Spleen (tissue), 11 donors: ENCODE results near the gene NFRKB. TPM values are rescaled to one million over a fixed set of nuclear protein-coding genes. Genes with fewer than 3 reads are reported as not detected.

Experiments
- DNase-seq: peaks from one replicate; pipeline ENCODE4 v3.0.0-alpha.2; 2020
- H3K27ac ChIP-seq, 8 donors: fragments of 200-600 bp; sonication (generic) in 7 of 8; 1 replicate in 4 of 8; 2 replicates in 4 of 8; pipeline versions ENCODE4 v1.5.0 to v1.8.0; 2016 to 2021; ENCODE audit warnings: inconsistent platforms in 4 of 8, mild to moderate bottlenecking in 4 of 8, moderate library complexity in 1 of 8
- H3K27me3 ChIP-seq, 7 donors: fragments of 200-600 bp; sonication (generic) in 6 of 7; replicated peaks in 1 of 7; 1 replicate in 4 of 7; 2 replicates in 3 of 7; pipeline versions ENCODE4 v1.5.0 to v1.8.0; 2016 to 2021; ENCODE audit warnings: inconsistent platforms in 3 of 7, mild to moderate bottlenecking in 1 of 7
- H3K36me3 ChIP-seq, 6 donors: fragments of 200-600 bp; sonication (generic) in 5 of 6; 1 replicate in 4 of 6; 2 replicates in 2 of 6; pipeline versions ENCODE4 v1.5.0 to v1.8.0; 2016 to 2021; ENCODE audit warnings: inconsistent platforms in 2 of 6
- H3K4me1 ChIP-seq, 6 donors: fragments of 200-600 bp; sonication (generic) in 5 of 6; 1 replicate in 3 of 6; 2 replicates in 3 of 6; pipeline versions ENCODE4 v1.5.0 to v1.8.0; 2016 to 2021; ENCODE audit warnings: inconsistent platforms in 3 of 6
- H3K4me3 ChIP-seq, 8 donors: fragments of 200-600 bp; sonication (generic) in 7 of 8; 1 replicate in 4 of 8; 2 replicates in 4 of 8; pipeline versions ENCODE4 v1.5.0 to v1.8.0; 2016 to 2021; ENCODE audit warnings: inconsistent platforms in 4 of 8, mild to moderate bottlenecking in 4 of 8, moderate library complexity in 2 of 8
- H3K9me3 ChIP-seq, 8 donors: fragments of 200-600 bp; sonication (generic) in 7 of 8; 1 replicate in 4 of 8; 2 replicates in 4 of 8; pipeline versions ENCODE4 v1.5.0 to v1.8.0; 2016 to 2021; ENCODE audit warnings: inconsistent platforms in 4 of 8
- POLR2A ChIP-seq, 3 donors: fragments of 450-650 bp; IDR thresholded peaks; one replicate each; pipeline ENCODE4 v1.5.1; 2017; ENCODE audit warnings: antibody characterized with exemption in 3 of 3, mild to moderate bottlenecking in 1 of 3
- POLR2AphosphoS5 ChIP-seq, 3 donors: sonication (generic); formaldehyde crosslinking; IDR thresholded peaks; one replicate each; pipeline ENCODE4 v1.5.1; 2017; ENCODE audit warnings: antibody characterized with exemption in 3 of 3
- WGBS, 5 donors: extraction: QIAGEN DNeasy Blood & Tissue Kit in 3 of 5; methylation state at CpG; one replicate each; pipeline versions ENCODE4 v1.1.5 to v1.1.7; 2013 to 2018; 5-methylcytosine and 5-hydroxymethylcytosine counted together
- intact Hi-C: fragments of 100-400 bp; cut with DNase I; formaldehyde crosslinking; loops from one replicate; pipeline ENCODE4 v1.15.0; 2023; ENCODE audit warnings: low total_unique reads
- polyA plus RNA-seq, 3 donors: library from polyadenylated mRNA; stranded (reverse); fragments of 200-250 nt; gene quantifications; one replicate each; pipeline ENCODE4 v1.2.1, GENCODE V29; 2013
- total RNA-seq, 7 donors: library from RNA; depleted of rRNA in 3 of 7; stranded (reverse); fragments of >200 nt in 3 of 7; fragmentation: NEBNext Ultra II Directional in 4 of 7; extraction: Animal tissue kit (Norgen Biotek cat#: 25700) in 4 of 7; gene quantifications; one replicate each; pipeline versions ENCODE4 v1.1.0 to v1.2.1, GENCODE V29; 2016 to 2021
- TF ChIP-seq, protein P1 (sequence below), 11 experiments: fragments of 200-600 bp in 7 of 11; fragments of 450-650 bp in 4 of 11; sonication (generic) in 4 of 11; IDR thresholded peaks in 8 of 11; conservative IDR thresholded peaks in 3 of 11; 1 replicate in 7 of 11; 2 replicates in 4 of 11; pipeline versions ENCODE4 v1.4.0 to v1.8.0; 2016 to 2021; ENCODE audit warnings: antibody characterized with exemption in 11 of 11, inconsistent platforms in 4 of 11, mild to moderate bottlenecking in 1 of 11
- donor health status: healthy with polysubstance abuse.
- donor health status: DM: no; HTN: no; CAD: no; lungs with moderate emphysema.
- donor health status: DM: no; HTN: no; CAD: no.
- donor health status: Bipolar disorder and iron deficiency.
- donor health status: healthy.
- donor health status: DM: no; HTN: no; CAD: no.
- donor health status: DM: yes; HTN: yes; CAD: no.

NFRKB gene
- total and polyA plus RNA-seq, 10 donors = 5.3 to 53.2 (median 27.6) TPM

DNA sequence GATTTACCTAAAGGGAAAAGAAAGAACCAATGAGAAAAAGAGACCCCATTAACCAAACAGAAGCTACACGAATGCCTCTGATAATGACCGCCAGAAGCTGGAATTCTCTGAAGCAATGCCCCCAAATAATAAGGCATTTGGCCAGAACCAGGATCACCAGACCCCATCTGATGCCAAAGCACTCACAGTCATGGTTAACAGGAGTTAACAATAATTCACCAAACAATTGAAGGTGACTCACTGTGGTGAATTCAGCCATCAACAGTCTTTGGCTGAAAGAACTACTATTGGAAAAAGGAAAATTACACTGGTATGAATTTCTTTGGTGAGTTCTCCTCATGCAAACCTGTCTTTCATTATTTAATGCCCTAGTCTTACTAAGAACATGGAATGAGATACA lies 21.9 kb upstream of the NFRKB start:
- no peaks in the 10 kb centered on the region for H3K9me3 ChIP-seq
- DNase-seq = no peak
- peaks cover 0 to 8% (median 0%) of the 10 kb centered on the region in 6 donors for H3K4me1 ChIP-seq
- H3K27me3 ChIP-seq = no peaks in the 10 kb centered on the region
- H3K4me3 ChIP-seq = no peak overlapping the region
- no peak for TF ChIP-seq POLR2A (IDR thresholded peaks at IDR 0.05)
- TF ChIP-seq, protein P1, sequence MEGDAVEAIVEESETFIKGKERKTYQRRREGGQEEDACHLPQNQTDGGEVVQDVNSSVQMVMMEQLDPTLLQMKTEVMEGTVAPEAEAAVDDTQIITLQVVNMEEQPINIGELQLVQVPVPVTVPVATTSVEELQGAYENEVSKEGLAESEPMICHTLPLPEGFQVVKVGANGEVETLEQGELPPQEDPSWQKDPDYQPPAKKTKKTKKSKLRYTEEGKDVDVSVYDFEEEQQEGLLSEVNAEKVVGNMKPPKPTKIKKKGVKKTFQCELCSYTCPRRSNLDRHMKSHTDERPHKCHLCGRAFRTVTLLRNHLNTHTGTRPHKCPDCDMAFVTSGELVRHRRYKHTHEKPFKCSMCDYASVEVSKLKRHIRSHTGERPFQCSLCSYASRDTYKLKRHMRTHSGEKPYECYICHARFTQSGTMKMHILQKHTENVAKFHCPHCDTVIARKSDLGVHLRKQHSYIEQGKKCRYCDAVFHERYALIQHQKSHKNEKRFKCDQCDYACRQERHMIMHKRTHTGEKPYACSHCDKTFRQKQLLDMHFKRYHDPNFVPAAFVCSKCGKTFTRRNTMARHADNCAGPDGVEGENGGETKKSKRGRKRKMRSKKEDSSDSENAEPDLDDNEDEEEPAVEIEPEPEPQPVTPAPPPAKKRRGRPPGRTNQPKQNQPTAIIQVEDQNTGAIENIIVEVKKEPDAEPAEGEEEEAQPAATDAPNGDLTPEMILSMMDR (IDR thresholded peaks at IDR 0.05 in 8 of 11, conservative IDR thresholded peaks at IDR 0.05 in 3 of 11) = no peak
- no peak for TF ChIP-seq POLR2AphosphoS5 (IDR thresholded peaks at IDR 0.05)
- H3K27ac ChIP-seq = no peak overlapping the region
- intact Hi-C loops = no loop called here
- peaks cover 3 to 99% (median 40%) of the 10 kb centered on the region in 6 donors for H3K36me3 ChIP-seq
- 92 to 99% (median 96%) methylated on average over 2 of the region's 2 CpGs for WGBS, 5 donors

DNA sequence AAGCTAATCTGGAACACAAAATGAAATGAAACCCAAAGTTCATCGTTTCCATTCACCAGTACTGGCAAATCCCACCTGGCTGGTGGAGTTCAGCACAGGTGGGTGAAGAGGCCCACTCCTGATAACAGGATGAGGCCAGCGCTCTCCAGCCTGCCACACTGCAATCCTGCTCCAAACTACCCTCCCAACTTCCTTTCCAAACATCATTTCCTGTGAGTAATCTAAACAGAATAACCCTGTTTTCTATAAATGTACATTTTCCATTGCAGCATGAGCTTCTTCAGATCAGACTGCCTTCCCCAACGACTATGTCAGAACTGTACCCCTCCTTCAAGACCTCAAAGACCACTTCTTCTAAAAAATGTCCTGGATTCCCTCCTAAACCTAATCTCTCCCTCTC lies 15.9 kb upstream of the NFRKB start:
- Histone ChIP-seq H3K4me3 (no peak overlapping the region), H3K4me1 (no peaks in the 10 kb centered on the region), H3K27ac (no peak overlapping the region), H3K36me3 (peaks cover 3 to 100% (median 56%) of the 10 kb centered on the region in 6 donors), H3K27me3 (no peaks in the 10 kb centered on the region), H3K9me3 (no peaks in the 10 kb centered on the region)
- intact Hi-C loops = no loop called here
- 43 to 49% (median 48%) methylated on average over 3 of the region's 3 CpGs for WGBS, 5 donors
- no peak for DNase-seq
- TF ChIP-seq, protein P1 (IDR thresholded peaks at IDR 0.05 in 8 of 11, conservative IDR thresholded peaks at IDR 0.05 in 3 of 11) = no peak
- TF ChIP-seq POLR2AphosphoS5 (IDR thresholded peaks at IDR 0.05) = no peak

DNA sequence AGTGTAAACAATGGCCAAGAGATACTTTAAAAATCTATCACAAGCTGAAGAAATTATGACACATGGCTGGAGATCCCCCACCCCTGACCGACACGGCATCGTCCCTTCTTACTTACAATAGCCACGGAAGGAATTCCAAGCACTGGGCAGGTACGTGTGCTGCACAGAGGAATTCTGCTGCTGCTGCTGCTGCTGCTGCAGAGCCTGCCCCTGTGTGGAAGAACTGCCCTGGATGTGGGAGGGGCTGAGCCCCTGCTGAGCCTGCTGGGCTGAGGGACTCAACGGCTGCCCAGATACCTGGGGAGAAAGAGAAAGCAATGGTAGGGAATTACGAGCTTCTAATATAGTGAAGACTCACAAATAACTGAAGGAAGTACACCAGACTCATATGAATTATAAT lies 15.0 kb upstream of the NFRKB start:
- H3K9me3 ChIP-seq = no peaks in the 10 kb centered on the region
- TF ChIP-seq POLR2A (IDR thresholded peaks at IDR 0.05) (no peak), POLR2AphosphoS5 (IDR thresholded peaks at IDR 0.05) (no peak)
- TF ChIP-seq, protein P1 (IDR thresholded peaks at IDR 0.05 in 8 of 11, conservative IDR thresholded peaks at IDR 0.05 in 3 of 11) = no peak
- no peak overlapping the region for H3K27ac ChIP-seq
- 91 to 97% (median 94%) methylated on average over 7 of the region's 7 CpGs for WGBS, 5 donors
- H3K27me3 ChIP-seq = no peaks in the 10 kb centered on the region
- intact Hi-C loops = no loop called here
- H3K4me3 ChIP-seq = no peak overlapping the region
- H3K4me1 ChIP-seq = no peaks in the 10 kb centered on the region
- DNase-seq = no peak
- H3K36me3 ChIP-seq = peaks cover 3 to 100% (median 54%) of the 10 kb centered on the region in 6 donors

DNA sequence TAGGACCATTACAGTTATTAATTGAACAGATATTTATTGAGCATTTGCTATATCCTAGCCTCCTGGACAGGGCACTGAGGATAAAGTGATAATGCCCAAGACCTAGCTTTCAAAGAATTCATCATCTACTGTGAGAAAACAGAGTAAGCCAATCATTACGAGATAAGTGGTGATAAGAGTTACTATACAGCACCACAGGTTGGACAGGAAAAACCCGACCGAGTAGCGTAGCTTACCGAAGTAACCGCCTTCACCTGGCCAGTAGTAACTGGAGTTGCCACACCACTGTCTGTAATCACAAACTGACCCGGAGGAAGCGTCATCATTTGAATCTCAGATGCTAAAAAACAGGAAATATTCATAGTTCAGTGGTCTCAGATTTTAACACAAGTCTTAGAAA lies 10.0 kb upstream of the NFRKB start:
- 91 to 94% (median 93%) methylated on average over 8 of the region's 8 CpGs for WGBS, 5 donors
- H3K36me3 ChIP-seq = peaks cover 0 to 98% (median 43%) of the 10 kb centered on the region in 6 donors

DNA sequence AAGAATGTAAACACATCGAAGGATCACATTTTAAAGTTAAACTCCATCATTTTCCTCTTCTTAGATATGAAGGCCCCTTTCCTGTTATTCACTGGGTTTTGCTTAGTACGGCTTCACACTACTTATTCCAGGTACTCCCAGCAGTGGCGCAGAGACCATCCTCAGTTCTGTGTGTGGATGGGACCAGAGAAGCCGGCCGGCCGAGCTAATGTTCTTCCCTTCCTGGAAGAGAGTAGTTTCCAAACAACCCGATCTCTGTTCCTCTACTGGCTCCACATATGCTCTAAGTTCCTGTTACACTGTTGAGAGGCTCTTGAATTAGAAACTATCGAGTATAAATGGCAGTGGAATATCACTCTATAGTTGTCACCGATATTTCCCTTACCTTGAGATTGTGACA lies 684 bp upstream of the NFRKB start:
- H3K36me3 ChIP-seq = peaks cover 2 to 47% (median 16%) of the 10 kb centered on the region in 6 donors
- H3K4me1 ChIP-seq = peaks cover 0 to 33% (median 21%) of the 10 kb centered on the region in 6 donors
- intact Hi-C loops = no loop called here
- H3K27me3 ChIP-seq = no peaks in the 10 kb centered on the region
- H3K4me3 ChIP-seq = peak overlapping the region; percentile 66 to 91 (median 86)
- peak overlapping the region; percentile 73 to 91 (median 83) for H3K27ac ChIP-seq
- no peaks in the 10 kb centered on the region for H3K9me3 ChIP-seq
- peak; percentile 84 for DNase-seq
- TF ChIP-seq POLR2AphosphoS5 (IDR thresholded peaks at IDR 0.05) = no peak
- TF ChIP-seq POLR2A (IDR thresholded peaks at IDR 0.05) = no peak
- TF ChIP-seq, protein P1 (IDR thresholded peaks at IDR 0.05 in 8 of 11, conservative IDR thresholded peaks at IDR 0.05 in 3 of 11) = no peak
- 55 to 71% (median 57%) methylated on average over 9 of the region's 9 CpGs for WGBS, 5 donors

More for the DNA sequence above, 10.0 kb upstream of the NFRKB start:
- Histone ChIP-seq H3K4me3 (no peak overlapping the region), H3K27me3 (no peaks in the 10 kb centered on the region), H3K9me3 (no peaks in the 10 kb centered on the region), H3K27ac (no peak overlapping the region), H3K4me1 (no peaks in the 10 kb centered on the region)
- TF ChIP-seq POLR2A (IDR thresholded peaks at IDR 0.05) = no peak
- intact Hi-C loops = no loop called here
- no peak for DNase-seq
